K562 (cell line): ENCODE data around the gene FMC1. TPM values are rescaled to one million over a fixed set of nuclear protein-coding genes. Genes with fewer than 3 reads are reported as not detected.

Source experiments
- CBX5 ChIP-seq: IDR thresholded peaks from 2 replicates; pipeline ENCODE4 v1.6.1; 2014; ENCODE audit warnings: low read depth, borderline replicate concordance
- ELF2 ChIP-seq: fragments of 250-450 bp; sonication (Bioruptor Pico); IDR thresholded peaks from 2 replicates; pipeline ENCODE4 v1.5.0; 2021; ENCODE audit warnings: mild to moderate bottlenecking
- HMGN3 ChIP-seq: IDR thresholded peaks from 2 replicates; pipeline ENCODE4 v1.6.1; 2011; ENCODE audit warnings: borderline replicate concordance, low read depth, mild to moderate bottlenecking, mixed read lengths, low read length; ENCODE audit not compliant: insufficient read length; ENCODE audit errors: extremely low read depth
- HNRNPK ChIP-seq: fragments of 200-400 bp; formaldehyde crosslinking; IDR thresholded peaks from one replicate; pipeline ENCODE4 v1.6.1; 2018; ENCODE audit warnings: mild to moderate bottlenecking, low read depth, low read length; ENCODE audit not compliant: poor library complexity, severe bottlenecking
- JUN ChIP-seq, 2 experiments: sonication (generic) in 1 of 2; formaldehyde crosslinking in 1 of 2; IDR thresholded peaks; 2 replicates each; pipeline versions ENCODE4 v1.6.1 to v1.8.0; 2012 to 2022; ENCODE audit warnings: borderline replicate concordance in 2 of 2, mild to moderate bottlenecking in 2 of 2, improper control_type of control experiment in 1 of 2, low read depth in 1 of 2, low read length in 1 of 2, missing genetic modification reagents in 1 of 2
- KLF16 ChIP-seq: IDR thresholded peaks from 2 replicates; pipeline ENCODE4 v1.6.1; 2016; ENCODE audit warnings: antibody characterized with exemption
- MCM2 ChIP-seq: fragments of 450-650 bp; IDR thresholded peaks from 2 replicates; pipeline ENCODE4 v1.6.1; 2017; ENCODE audit warnings: low read depth, mild to moderate bottlenecking
- MTA3 ChIP-seq: fragments of 450-650 bp; formaldehyde crosslinking; IDR thresholded peaks from 2 replicates; pipeline ENCODE4 v1.6.1; 2017; ENCODE audit warnings: mild to moderate bottlenecking, borderline replicate concordance
- PHB2 ChIP-seq: fragments of 450-650 bp; IDR thresholded peaks from 2 replicates; pipeline ENCODE4 v1.6.1; 2017; ENCODE audit warnings: low read depth
- polyA plus RNA-seq, 8 experiments: library from polyadenylated mRNA; depleted of rRNA in 4 of 8; stranded (reverse) in 5 of 8; unstranded in 3 of 8; fragments of >200 nt; fragmentation: Nextera tagmentation in 2 of 8; fragmentation: Illumina TruSeq in 1 of 8; extraction: Ambion mirVana in 2 of 8; extraction: Trizol in 1 of 8; gene quantifications; 2 replicates each; pipeline versions ENCODE4 v1.2.1 to v1.2.3, GENCODE V29; 2011 to 2014; ENCODE audit warnings: inconsistent platforms in 1 of 8, missing spikeins in 1 of 8
- total RNA-seq, 7 experiments: library from RNA; depleted of rRNA in 6 of 7; stranded (reverse); fragments of >200 nt in 6 of 7; fragmentation: Illumina TruSeq in 2 of 7; extraction: Trizol in 2 of 7; gene quantifications; 2 replicates each; pipeline versions ENCODE4 v1.2.1 to v1.2.3, GENCODE V29; 2011 to 2021; ENCODE audit warnings: low replicate concordance in 1 of 7
- TF ChIP-seq, protein P1 (sequence below): sonication (generic); formaldehyde crosslinking; IDR thresholded peaks from 2 replicates; pipeline ENCODE4 v1.8.0; 2022; ENCODE audit warnings: missing genetic modification reagents, mild to moderate bottlenecking, borderline replicate concordance
- TF ChIP-seq, protein P2 (sequence below): IDR thresholded peaks from 2 replicates; pipeline ENCODE4 v1.6.1; 2014; ENCODE audit warnings: antibody characterized with exemption
- TF ChIP-seq, protein P3 (sequence below): fragments of 450-650 bp; formaldehyde crosslinking; IDR thresholded peaks from 2 replicates; pipeline ENCODE4 v1.4.0; 2022; ENCODE audit warnings: missing genetic modification characterization
- TF ChIP-seq, protein P4 (sequence below): fragments of 250-450 bp; sonication (Bioruptor Pico); IDR thresholded peaks from 2 replicates; pipeline ENCODE4 v1.9.0; 2021; ENCODE audit warnings: mild to moderate bottlenecking, inconsistent platforms
- TF ChIP-seq, protein P5 (sequence below): sonication (generic); formaldehyde crosslinking; IDR thresholded peaks from 2 replicates; pipeline ENCODE4 v1.8.0; 2023; ENCODE audit warnings: mild to moderate bottlenecking, missing genetic modification reagents

The FMC1 gene
- total and polyA plus RNA-seq, 9 of the 15 experiments (the other 6 are each of a cell fraction or from before 2014, with no cell fraction given): 14.0 to 116 (median 29.0) TPM

DNA sequence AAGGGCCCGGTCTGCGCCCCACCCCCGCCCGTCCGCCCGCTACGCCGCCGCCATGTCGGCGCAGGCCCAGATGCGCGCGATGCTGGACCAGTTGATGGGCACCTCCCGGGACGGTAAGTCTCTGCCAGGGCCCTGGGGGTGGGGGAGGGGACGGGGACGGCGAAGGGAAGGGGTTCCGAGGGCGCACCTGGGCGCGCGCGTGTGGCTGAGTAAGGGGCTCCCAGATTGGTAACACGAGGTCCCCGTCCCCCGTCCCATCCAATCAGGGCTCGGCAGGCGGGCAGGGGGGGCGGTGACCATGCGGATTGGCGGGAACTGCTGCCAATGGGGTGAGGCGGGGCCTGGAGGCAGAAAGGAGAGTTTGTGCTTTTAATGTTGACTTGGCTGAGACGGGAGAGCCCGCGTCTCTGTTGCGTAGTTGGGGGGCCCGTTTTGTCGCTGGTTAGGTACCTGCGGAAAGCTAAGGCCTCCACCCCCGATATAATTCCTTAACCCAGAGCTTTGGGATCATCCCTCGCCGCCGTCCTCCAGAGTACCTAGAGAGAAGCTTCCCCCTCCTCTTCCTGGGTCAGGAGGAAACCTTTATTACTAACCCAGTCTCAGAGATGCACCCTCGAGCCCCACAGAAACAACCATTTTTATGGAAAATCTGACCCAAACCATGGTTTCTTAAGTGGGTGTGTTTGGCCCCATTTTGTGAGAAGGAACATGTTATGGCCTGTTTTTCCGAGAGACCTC, 19.2 kb downstream of the FMC1 start (continued):
- TF ChIP-seq KLF16: no peak
- peak; percentile 10; the same call in 1 of the 2 replicates for TF ChIP-seq ELF2
- TF ChIP-seq, protein P1, sequence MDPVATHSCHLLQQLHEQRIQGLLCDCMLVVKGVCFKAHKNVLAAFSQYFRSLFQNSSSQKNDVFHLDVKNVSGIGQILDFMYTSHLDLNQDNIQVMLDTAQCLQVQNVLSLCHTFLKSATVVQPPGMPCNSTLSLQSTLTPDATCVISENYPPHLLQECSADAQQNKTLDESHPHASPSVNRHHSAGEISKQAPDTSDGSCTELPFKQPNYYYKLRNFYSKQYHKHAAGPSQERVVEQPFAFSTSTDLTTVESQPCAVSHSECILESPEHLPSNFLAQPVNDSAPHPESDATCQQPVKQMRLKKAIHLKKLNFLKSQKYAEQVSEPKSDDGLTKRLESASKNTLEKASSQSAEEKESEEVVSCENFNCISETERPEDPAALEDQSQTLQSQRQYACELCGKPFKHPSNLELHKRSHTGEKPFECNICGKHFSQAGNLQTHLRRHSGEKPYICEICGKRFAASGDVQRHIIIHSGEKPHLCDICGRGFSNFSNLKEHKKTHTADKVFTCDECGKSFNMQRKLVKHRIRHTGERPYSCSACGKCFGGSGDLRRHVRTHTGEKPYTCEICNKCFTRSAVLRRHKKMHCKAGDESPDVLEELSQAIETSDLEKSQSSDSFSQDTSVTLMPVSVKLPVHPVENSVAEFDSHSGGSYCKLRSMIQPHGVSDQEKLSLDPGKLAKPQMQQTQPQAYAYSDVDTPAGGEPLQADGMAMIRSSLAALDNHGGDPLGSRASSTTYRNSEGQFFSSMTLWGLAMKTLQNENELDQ: no peak
- TF ChIP-seq, protein P2, sequence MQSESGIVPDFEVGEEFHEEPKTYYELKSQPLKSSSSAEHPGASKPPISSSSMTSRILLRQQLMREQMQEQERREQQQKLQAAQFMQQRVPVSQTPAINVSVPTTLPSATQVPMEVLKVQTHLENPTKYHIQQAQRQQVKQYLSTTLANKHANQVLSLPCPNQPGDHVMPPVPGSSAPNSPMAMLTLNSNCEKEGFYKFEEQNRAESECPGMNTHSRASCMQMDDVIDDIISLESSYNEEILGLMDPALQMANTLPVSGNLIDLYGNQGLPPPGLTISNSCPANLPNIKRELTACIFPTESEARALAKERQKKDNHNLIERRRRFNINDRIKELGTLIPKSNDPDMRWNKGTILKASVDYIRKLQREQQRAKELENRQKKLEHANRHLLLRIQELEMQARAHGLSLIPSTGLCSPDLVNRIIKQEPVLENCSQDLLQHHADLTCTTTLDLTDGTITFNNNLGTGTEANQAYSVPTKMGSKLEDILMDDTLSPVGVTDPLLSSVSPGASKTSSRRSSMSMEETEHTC: peak; percentile 41; the same call in 1 of the 2 replicates
- no peak for TF ChIP-seq CBX5
- peak; percentile 59 for TF ChIP-seq HMGN3
- TF ChIP-seq, protein P3, sequence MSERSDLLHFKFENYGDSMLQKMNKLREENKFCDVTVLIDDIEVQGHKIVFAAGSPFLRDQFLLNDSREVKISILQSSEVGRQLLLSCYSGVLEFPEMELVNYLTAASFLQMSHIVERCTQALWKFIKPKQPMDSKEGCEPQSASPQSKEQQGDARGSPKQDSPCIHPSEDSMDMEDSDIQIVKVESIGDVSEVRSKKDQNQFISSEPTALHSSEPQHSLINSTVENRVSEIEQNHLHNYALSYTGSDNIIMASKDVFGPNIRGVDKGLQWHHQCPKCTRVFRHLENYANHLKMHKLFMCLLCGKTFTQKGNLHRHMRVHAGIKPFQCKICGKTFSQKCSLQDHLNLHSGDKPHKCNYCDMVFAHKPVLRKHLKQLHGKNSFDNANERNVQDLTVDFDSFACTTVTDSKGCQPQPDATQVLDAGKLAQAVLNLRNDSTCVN: no peak
- TF ChIP-seq MCM2: no peak
- peak; percentile 15; the same call in 1 of the 2 replicates for TF ChIP-seq MTA3
- TF ChIP-seq JUN (IDR thresholded peaks at IDR 0.05; ENCODE audit: borderline replicate concordance, low read depth, low read length): peak; percentile 50; the same call in 1 of the 2 replicates
- TF ChIP-seq JUN (CRISPR knock-in tag; IDR thresholded peaks at IDR 0.05; ENCODE audit: borderline replicate concordance): no peak; the same call in 1 of the 2 replicates
- TF ChIP-seq, protein P4, sequence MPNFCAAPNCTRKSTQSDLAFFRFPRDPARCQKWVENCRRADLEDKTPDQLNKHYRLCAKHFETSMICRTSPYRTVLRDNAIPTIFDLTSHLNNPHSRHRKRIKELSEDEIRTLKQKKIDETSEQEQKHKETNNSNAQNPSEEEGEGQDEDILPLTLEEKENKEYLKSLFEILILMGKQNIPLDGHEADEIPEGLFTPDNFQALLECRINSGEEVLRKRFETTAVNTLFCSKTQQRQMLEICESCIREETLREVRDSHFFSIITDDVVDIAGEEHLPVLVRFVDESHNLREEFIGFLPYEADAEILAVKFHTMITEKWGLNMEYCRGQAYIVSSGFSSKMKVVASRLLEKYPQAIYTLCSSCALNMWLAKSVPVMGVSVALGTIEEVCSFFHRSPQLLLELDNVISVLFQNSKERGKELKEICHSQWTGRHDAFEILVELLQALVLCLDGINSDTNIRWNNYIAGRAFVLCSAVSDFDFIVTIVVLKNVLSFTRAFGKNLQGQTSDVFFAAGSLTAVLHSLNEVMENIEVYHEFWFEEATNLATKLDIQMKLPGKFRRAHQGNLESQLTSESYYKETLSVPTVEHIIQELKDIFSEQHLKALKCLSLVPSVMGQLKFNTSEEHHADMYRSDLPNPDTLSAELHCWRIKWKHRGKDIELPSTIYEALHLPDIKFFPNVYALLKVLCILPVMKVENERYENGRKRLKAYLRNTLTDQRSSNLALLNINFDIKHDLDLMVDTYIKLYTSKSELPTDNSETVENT (CRISPR knock-in tag): peak; percentile 91
- TF ChIP-seq HNRNPK: peak; percentile 80
- TF ChIP-seq, protein P5, sequence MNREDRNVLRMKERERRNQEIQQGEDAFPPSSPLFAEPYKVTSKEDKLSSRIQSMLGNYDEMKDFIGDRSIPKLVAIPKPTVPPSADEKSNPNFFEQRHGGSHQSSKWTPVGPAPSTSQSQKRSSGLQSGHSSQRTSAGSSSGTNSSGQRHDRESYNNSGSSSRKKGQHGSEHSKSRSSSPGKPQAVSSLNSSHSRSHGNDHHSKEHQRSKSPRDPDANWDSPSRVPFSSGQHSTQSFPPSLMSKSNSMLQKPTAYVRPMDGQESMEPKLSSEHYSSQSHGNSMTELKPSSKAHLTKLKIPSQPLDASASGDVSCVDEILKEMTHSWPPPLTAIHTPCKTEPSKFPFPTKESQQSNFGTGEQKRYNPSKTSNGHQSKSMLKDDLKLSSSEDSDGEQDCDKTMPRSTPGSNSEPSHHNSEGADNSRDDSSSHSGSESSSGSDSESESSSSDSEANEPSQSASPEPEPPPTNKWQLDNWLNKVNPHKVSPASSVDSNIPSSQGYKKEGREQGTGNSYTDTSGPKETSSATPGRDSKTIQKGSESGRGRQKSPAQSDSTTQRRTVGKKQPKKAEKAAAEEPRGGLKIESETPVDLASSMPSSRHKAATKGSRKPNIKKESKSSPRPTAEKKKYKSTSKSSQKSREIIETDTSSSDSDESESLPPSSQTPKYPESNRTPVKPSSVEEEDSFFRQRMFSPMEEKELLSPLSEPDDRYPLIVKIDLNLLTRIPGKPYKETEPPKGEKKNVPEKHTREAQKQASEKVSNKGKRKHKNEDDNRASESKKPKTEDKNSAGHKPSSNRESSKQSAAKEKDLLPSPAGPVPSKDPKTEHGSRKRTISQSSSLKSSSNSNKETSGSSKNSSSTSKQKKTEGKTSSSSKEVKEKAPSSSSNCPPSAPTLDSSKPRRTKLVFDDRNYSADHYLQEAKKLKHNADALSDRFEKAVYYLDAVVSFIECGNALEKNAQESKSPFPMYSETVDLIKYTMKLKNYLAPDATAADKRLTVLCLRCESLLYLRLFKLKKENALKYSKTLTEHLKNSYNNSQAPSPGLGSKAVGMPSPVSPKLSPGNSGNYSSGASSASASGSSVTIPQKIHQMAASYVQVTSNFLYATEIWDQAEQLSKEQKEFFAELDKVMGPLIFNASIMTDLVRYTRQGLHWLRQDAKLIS (CRISPR knock-in tag): peak; percentile 43; the same call in 1 of the 2 replicates
- TF ChIP-seq PHB2: no peak
